Renal cortex interstitium (tissue), 11 donors: ENCODE measurements around the gene SCFD1. TPM values are rescaled to one million over a fixed set of nuclear protein-coding genes. Genes with fewer than 3 reads are reported as not detected.
"Not testable (repeated sequence)": the region's sequence is repeated elsewhere in the genome, so short reads cannot be mapped to it uniquely, and the experiment has no call there.

Experiments used
- DNase-seq, 11 donors: peaks; one replicate each; pipeline ENCODE4 v3.0.0-alpha.2; 2013; ENCODE audit warnings: low read depth in 9 of 11, low spot score in 4 of 11; ENCODE audit errors: extremely low read depth in 1 of 11
- polyA plus RNA-seq, 3 donors: library from polyadenylated mRNA; unstranded; fragments of 120-200 nt; gene quantifications; one replicate each; pipeline ENCODE4 v1.2.1, GENCODE V29; 2013; ENCODE audit not compliant: insufficient read length in 3 of 3

Gene SCFD1
- polyA plus RNA-seq, 3 donors = 84.3 to 103 (median 96.3) TPM

DNA sequence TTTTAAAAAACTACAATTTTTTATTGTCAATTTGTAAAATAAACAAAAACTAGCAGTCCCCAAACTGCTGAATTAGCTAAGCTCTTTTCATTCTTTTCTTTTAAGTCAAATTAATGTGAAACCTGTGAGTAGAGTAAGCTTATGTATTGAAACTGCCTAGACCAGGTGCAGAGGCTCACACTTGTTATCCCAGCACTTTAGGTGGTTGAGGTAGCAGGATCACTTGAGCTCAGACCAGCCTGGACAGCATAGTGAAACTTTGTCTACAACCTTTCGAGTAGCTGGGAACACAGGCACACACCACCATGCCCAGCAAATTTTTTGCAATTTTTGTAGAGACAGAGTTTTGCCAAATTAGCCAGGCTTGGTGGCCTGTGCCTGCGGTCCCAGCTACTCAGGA, 26.4 kb downstream of the SCFD1 start:
- DNase-seq = no peak

DNA sequence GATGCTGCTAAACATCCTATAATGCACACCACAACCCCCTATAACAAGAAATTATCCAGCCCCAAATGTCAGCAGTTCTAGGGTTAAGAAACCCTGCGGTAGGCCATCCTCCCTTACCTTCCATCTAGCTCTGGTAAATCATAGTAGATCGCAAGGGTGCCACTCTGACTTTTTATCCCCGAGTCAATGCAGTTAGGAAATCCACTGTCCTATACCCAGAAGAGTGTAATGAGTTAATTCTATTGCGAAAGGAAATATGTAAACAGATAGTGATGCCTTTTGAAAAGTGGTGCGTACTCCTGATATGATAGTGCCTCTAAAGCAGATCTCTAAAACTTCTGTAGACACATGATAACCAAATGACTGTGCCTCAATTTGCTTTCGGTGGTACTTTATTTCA, 29.8 kb downstream of the SCFD1 start:
- DNase-seq = no peak

DNA sequence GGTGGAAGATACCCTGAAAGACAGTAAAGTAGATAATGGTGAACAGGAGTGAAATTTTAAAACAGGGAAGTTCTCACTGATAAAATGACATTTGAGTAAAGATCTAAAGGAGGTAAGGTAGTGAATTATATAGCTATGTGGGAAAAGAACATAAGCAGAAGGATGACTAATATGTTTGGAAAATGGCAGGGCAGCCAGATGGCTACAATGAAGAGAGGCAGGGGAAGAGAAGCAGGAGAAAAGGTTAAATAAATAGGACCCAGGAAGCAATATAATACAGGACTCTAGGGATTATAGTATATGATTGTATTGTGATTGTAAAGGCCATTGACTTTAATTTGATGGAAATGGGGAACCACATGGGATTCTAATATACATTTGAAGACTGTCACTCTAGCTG, 33.0 kb downstream of the SCFD1 start:
- DNase-seq = no peak

DNA sequence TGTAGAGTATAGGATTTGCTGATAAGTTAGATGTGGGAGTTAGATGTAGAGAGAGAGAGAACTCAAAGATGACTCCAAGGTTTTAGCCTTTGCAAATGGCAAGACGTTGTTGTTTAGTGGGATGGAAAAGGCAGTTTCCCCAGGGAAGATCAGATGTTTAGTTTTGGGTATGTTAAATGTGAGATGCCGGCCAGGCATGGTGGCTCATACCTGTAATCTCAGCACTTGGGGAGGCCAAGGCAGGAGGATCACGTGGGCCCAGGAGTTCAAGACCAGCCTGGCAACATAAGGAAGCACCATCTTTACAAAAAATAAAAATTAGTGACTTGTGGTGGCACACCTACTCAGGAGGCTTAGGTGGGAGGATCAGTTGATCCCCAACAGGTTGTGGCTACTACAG, 33.5 kb downstream of the SCFD1 start:
- DNase-seq = no peak

DNA sequence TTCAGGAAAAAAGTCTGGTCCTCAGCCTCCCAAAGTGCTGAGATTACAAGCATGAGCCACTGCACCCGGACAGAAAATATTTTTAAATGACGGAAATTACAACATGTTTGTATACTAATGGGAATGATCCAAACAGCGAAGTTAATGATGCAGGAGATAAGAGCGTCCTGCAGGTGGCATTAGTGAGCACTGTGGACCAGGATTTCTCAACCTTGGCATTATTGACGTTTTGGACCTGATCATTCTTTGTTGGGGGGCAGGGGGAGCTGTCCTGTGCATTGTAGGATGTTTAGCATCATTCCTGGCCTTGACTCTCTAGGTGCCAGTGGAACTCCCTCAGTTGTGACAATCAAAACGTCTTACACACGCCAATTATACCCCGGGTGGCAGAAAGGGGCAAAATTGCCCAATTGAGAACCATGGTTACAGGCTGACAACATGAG, 34.1 kb downstream of the SCFD1 start:
- DNase-seq = peak in 6 of 11 donors; percentile 2 to 16 (median 4)

DNA sequence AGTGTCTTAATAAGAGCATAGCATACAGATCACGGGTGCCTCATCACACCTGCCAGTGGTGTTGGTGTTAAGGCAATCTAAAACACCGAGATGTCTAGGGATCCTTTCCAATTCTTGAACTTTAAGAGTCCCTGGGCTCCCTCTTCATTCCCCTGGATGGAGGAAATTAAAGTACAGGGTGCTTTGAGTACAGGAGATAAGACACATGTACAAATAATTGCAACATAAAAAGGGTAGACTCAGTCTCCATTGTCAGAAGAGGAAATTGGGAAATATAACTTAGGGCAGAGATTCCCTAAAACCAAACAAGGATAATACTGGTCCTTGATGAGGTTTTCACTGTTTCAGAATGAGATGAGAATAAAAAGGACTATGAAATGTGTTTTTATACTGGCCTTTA, 34.9 kb downstream of the SCFD1 start:
- no peak for DNase-seq

DNA sequence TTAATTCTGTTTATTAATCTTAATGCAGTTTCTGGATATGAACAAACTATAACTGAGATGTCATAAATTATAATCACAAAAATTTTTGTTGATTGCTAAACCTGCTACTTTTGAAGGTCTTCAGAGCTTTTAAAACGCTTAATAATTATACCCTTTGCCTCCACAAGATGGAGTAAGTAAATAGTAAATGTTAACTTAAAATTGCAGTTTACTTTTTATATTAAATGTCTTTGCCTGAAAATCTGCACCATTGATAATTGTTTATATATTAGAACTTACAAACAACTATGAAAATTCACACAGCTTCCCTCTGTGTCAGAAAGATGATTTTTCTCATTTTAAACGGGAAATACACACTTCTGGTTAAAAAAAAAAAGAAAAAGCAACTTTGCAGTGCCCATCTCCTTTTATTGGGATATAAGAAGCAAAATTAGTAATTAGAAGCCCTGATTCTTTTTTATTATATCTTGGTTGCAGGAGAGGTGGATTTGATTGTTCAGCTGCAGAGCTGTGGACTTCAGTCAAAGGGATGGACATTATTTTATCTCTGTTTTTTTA, 35.6 kb downstream of the SCFD1 start:
- DNase-seq = no peak

DNA sequence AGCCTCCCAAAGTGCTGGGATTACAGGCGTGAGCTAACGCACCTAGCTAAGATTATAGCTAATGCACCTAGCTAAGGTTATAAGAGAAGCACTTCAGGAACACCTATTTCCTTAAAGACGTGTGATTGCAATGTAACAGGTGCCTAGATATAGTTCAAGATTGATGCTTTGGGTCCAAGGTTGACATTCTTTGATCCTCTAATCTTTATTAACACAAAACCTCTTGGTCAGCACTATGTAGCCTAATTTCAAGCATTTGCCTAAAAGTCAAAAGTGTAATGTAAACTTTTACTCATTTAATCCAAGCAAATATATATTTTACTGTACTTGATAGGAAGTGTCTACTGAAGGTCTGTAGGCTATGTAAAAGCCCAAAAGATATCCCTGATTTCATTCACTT, 36.5 kb downstream of the SCFD1 start:
- DNase-seq = no peak

DNA sequence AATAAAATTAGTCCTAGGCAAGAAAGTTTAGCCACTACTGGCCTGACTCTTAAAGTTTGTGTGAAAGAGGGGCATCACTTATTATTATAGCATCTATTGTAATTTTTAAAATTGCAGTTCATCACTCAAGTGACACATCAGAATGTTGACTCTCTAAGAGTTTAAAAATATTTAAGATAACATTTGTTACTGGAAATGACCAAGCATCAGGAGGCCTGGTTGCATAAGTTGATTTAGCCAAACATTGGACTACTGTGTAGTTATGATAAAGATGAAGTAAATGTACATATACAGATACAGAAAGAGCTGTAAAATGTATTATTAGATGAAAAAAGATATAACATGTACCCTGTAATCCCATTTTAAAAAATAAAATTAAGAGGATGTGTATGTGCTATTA, 47.5 kb downstream of the SCFD1 start:
- DNase-seq = no peak

DNA sequence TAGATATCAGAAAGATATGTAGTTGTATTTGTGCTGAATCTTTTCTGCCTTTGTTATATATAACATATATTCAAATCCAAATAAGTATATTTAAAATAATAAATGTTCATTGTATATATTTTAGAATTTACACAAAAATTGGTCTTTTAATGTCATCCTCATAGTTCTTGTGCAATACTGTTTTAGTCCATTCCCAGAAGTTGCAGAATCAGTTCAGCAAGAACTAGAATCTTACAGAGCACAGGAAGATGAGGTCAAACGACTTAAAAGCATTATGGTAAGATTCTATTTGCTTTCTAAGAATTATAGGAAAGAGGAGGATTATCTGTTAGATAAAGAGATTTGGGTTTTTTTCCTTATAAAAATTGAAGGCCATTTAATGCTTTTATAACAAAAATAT, 51.0 kb downstream of the SCFD1 start:
- no peak for DNase-seq

DNA sequence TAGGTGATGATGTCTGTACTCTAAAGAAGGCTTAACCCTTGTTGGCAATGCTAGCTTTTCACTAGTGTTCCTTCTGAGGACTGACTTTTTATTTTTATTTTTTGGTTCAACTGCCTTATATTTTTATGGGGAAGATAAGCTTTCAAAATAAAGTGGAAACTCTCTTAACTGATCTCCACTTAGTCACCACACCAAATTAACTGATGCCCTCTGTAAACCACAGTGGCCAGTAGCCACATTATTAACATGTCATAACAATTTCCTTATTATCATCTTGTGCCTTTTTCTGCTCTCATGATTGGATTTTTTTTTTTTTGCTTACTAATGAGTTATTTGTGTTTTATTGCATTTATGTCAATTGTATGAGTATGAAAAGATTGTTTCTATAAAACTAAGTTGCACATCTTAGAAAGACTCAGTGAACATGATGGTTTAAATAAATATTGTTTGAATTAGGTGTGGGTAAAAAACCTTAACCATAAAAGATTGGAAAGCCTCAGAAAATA, 56.9 kb downstream of the SCFD1 start:
- no peak for DNase-seq

DNA sequence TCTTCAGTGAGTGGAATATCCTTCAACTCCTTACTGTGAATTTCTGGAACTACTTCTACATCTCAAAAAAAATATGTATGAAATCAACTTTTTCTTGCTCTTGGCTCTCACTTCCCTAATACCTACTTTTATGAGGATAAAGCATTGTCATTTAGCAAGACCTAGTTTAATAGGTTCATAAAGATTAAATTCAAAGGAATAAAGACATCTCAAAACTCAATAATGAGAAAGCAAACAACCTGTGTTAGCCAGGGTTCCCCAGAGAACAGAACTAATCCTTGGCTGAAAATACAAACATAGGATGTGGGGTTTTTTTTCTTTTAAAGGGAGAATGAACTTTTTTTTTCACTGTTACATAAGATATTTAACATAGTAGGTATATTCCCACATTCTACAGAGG, 57.9 kb downstream of the SCFD1 start:
- no peak for DNase-seq

DNA sequence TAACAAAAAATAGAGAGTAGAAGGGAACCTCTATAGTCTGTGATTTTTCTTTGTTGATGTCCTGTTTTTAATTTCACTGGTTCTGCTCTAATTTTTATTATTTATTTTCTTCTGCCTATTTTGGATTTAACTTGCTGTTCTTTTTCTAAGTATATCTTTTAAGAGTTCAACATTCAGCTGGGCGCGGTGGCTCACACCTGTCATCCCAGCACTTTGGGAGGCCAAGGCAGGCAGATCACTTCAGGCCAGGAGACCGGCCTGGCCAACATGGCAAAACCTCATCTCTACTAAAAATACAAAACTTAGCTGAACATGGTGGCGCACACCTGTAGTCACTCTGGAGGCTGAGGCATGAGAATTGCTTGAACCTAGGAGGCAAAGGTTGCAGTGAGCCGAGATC, 58.7 kb downstream of the SCFD1 start:
- DNase-seq = not testable (repeated sequence)

DNA sequence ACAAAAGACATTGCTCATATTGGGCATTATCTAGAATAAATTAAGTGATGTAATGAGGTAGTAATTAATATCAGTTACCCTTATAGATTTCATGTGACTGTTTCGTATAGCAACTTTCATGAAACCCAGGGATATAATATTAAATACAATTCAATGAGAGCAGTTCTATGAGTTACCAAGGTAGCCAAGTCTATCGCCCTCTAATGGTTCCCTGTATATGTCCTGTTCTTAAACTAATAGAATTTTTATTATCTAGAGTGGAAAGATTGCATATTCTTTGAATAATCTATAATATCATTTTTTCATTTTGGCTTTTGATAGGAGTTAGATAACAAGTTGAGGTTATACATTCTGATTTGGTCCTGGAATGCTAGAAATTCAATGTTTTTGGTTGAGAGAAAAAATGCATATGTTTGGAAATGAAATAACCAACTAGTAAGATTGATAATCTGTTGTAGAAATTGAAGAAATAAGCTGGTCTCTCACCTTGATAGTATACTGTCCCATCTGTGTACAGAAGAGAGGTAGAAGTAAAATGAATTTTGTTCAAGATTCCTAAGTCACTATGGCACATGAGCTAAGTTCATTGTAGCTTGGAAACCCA, 59.7 kb downstream of the SCFD1 start:
- DNase-seq = no peak

DNA sequence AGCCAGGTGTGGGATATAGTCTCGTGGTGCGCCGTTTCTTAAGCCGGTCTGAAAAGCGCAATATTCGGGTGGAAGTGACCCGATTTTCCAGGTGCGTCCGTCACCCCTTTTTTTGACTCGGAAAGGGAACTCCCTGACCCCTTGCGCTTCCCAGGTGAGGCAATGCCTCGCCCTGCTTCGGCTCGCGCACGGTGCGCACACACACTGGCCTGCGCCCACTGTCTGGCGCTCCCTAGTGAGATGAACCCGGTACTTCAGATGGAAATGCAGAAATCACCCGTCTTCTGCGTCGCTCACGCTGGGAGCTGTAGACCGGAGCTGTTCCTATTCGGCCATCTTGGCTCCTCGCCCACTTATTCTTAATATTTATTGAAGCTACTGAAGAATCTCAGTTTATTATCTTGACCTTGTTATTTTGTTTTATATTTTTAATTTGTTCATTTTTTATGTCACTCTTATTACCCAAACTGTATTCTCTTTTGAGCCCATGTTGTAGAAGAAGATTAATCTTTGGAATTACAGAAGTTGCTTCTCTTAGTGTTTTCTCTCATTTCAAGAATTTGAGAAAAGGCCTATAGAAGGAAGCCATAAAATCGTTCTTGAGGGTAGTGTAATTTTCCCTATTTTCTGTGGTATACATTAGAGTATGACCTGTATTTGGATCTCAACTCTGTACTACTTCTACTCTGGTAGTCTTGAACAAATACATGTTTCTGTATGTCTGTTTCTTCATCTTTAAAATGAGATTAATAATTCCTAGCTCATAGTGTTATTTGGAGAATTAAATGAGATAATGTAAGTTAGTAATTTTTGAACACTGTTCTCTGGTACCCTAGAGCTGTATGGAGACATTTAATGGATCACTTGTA, 68.6 kb downstream of the SCFD1 start:
- peak in 3 of 11 donors; percentile 8 to 13 (median 10) for DNase-seq

DNA sequence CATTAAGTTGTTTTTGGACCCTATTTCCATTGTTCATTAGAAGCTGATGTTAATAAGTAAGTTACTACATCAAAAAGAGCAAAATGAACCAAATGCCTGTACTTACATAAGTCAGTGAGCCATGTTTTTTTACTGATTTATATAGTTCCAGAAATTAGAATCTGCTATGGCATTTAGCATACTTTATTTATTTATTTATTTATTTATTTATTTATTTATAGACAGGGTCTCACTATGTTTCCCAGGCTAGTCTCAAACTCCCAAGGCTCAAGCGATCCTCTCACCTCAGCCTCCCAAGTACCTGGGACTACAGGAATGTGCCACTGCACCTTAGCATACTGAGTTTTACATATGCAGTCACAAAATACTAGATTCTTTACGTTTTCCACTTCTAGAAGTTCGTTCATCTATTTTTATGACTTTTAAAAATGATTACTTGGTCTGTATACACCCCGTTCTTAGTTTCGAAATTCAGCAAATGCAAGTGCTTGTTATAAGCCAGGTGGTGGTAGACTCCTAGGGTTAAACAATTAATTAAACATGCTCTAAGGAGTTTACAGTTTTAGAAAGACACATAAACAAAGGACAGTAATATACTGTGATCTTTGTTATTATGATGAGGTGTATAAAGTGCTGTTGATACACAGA, 69.8 kb downstream of the SCFD1 start:
- no peak for DNase-seq

DNA sequence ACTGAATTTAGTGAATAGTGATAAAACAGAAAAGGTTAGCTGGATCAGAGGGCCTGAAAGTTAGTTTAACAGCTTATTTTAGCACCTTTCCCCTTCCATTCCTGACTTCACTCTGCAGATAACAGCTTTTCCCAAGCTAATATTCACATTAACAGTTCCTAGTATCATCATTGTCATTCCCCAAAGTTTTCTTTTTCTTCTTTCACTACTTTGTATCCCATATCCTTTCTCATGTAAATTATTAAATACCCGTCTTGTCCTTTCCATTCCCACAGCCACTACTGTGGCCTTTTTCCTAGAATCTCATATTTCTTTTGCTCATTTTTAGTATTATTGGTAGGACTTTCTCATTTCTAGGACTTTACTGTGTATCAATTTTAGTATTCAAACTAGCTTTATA, 70.5 kb downstream of the SCFD1 start:
- DNase-seq = no peak

DNA sequence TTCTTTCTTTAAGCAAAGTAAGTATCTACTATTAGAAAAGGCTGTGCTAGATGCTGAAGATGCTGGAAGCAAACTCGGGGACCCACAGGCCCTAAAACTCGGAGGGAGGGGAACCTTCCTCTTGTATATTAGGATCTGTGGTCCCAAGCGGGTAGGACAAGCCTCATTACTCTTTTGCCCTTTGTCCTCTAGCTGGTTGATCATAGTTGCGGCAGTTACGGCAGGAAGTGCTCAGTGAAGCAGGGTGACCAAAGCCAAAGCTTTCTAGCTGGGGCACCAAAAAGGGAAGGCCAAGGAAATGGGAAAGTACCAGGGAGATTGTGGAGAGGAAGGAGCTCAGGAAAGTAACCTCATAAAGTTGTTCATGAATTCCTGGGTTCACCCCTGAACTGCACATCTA, 76.3 kb downstream of the SCFD1 start:
- DNase-seq = peak in 2 of 11 donors; percentile 3 to 5

DNA sequence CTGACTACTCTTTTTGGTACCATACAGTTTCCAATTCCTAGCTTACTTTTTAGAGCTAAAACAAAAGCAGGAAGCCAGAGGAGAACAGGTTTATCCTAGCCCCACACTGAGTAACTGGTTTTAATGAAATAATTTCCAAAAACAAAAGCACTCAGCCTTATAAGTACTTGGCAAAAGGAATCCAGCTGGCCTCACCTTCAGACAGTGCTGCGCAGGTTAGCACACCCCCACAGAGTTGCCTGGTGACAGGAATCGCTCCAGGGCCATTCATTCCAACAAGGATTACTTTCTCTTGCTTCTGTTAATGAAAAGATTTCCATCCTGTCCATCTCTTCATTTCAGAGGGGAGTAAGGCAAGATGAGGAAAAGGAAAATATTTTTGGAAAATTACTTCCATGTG, 84.6 kb downstream of the SCFD1 start:
- DNase-seq = no peak

DNA sequence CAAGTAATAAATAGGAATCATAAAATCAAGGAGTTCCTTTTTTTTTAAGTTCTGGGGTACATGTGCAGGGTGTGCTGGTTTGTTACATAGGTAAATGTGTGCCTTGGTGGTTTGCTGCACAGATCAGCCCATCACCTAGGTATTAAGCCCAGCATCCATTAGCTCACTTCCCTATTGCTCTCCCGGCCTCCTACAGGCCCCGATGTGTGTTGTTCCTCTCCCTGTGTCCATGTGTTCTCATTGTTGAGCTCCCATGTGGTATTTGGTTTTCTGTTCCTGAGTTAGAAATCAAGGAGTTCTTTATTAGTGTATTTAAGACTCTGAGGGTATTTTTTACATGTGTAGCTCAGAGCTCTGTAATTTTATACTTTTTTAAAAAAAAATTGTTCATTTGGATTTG, 86.0 kb downstream of the SCFD1 start:
- no peak for DNase-seq
